GM12878 (cell line): Measurements from ENCODE around the gene ENDOV. TPM values are rescaled to one million over a fixed set of nuclear protein-coding genes. Genes with fewer than 3 reads are reported as not detected.

Experiments
- ATAC-seq: fragments of 200-7000 bp; cut with Tn5 transposase; 3 replicates; pipeline ENCODE4 v1.9.1; 2020; ENCODE audit warnings: mild to moderate bottlenecking, moderate library complexity
- BruUV-seq: library from RNA; stranded (reverse); fragments of 400-500 nt; replicated peaks from 2 replicates; lab custom pipeline; 2021; lab: Mats Ljungman, UMichigan
- CTCF ChIA-PET: fragments of 300-600 bp; sonication (Branson Sonifier 250); formaldehyde crosslinking; extraction: SDS; loops from one replicate; lab custom pipeline; 2021; ENCODE audit warnings: inconsistent platforms; lab: Yijun Ruan, JAX
- POLR2A ChIA-PET: fragments of 350-600 bp; formaldehyde crosslinking; extraction: SDS; loops from one replicate; lab custom pipeline; 2021; ENCODE audit warnings: inconsistent platforms; lab: Charles Lee
- RAD21 ChIA-PET: fragments of 300-600 bp; sonication (Branson Sonifier 250); formaldehyde crosslinking; loops from one replicate; lab custom pipeline; 2023; ENCODE audit warnings: antibody characterized with exemption; ENCODE audit not compliant: unreplicated experiment; lab: Charles Lee
- SMC1A ChIA-PET: fragments of 300-600 bp; sonication (Branson Sonifier 250); formaldehyde crosslinking; loops from one replicate; lab custom pipeline; 2023; ENCODE audit not compliant: unreplicated experiment, uncharacterized antibody; lab: Charles Lee
- DNase-seq: peaks from one replicate; pipeline ENCODE4 v3.0.0-alpha.2; 2011; ENCODE audit warnings: low read depth, low spot score
- FAIRE-seq: peaks from 3 replicates; lab custom pipeline; 2011; peaks lifted over from hg19 to GRCh38; lab: Jason Lieb, UNC
- H2AFZ ChIP-seq: 2 replicates; pipeline ENCODE4 v1.6.0; 2011; ENCODE audit warnings: low read depth, low read length, control low read depth; ENCODE audit not compliant: control insufficient read depth
- H3K27ac ChIP-seq: 2 replicates; pipeline ENCODE4 v1.5.1; 2011; ENCODE audit warnings: control low read depth; ENCODE audit not compliant: control insufficient read depth, insufficient read depth
- H3K27me3 ChIP-seq, 2 experiments: replicated peaks in 1 of 2; 2 replicates each; pipeline versions ENCODE4 v1.6.0 to v1.6.1; 2011; ENCODE audit warnings: low read length in 1 of 2; ENCODE audit not compliant: control insufficient read depth in 2 of 2, insufficient read depth in 2 of 2
- H3K36me3 ChIP-seq, 2 experiments: 2 replicates each; pipeline ENCODE4 v1.5.1; 2011; ENCODE audit warnings: low read length in 1 of 2; ENCODE audit not compliant: control insufficient read depth in 2 of 2, insufficient read depth in 2 of 2
- H3K4me1 ChIP-seq: 2 replicates; pipeline ENCODE4 v1.6.1; 2011; ENCODE audit warnings: mild to moderate bottlenecking, low read length, moderate library complexity, mixed read lengths; ENCODE audit not compliant: control insufficient read depth, insufficient read depth
- H3K4me2 ChIP-seq: 2 replicates; pipeline ENCODE4 v1.6.0; 2011; ENCODE audit warnings: control low read depth; ENCODE audit not compliant: control insufficient read depth, insufficient read depth
- H3K4me3 ChIP-seq: fragments of 200-600 bp; sonication (generic); 2 replicates; pipeline ENCODE4 v1.5.1; 2016
- H3K79me2 ChIP-seq: 2 replicates; pipeline ENCODE4 v1.6.0; 2011; ENCODE audit warnings: low read length; ENCODE audit not compliant: control insufficient read depth, insufficient read depth
- H3K9ac ChIP-seq: 2 replicates; pipeline ENCODE4 v1.8.0; 2011; ENCODE audit warnings: low read length, control low read depth, mixed read lengths; ENCODE audit not compliant: control insufficient read depth, insufficient read depth
- H3K9me3 ChIP-seq: replicated peaks from 3 replicates; pipeline ENCODE4 v1.5.1; 2011; ENCODE audit warnings: mild to moderate bottlenecking, low read length; ENCODE audit not compliant: control insufficient read depth, insufficient read depth
- H4K20me1 ChIP-seq: 2 replicates; pipeline ENCODE4 v1.6.0; 2011; ENCODE audit not compliant: control insufficient read depth, insufficient read depth
- CEBPB ChIP-seq, 2 experiments: fragments of 150-350 bp in 1 of 2; IDR thresholded peaks; 2 replicates each; pipeline ENCODE4 v1.6.1; 2012 to 2014; ENCODE audit warnings: low read depth in 2 of 2, low read length in 2 of 2, borderline replicate concordance in 1 of 2, inconsistent platforms in 1 of 2
- JUND ChIP-seq: IDR thresholded peaks from 2 replicates; pipeline ENCODE4 v1.6.1; 2012; ENCODE audit warnings: low read depth, mild to moderate bottlenecking, low read length, improper control_type of control experiment, moderate library complexity
- NR2C1 ChIP-seq: fragments of 450-650 bp; IDR thresholded peaks from 2 replicates; pipeline ENCODE4 v1.6.1; 2017; ENCODE audit warnings: antibody characterized with exemption, mild to moderate bottlenecking, moderate library complexity
- RELA ChIP-seq: fragments of 450-650 bp; IDR thresholded peaks from 2 replicates; pipeline ENCODE4 v1.8.0; 2014; ENCODE audit warnings: borderline replicate concordance; ENCODE audit not compliant: partially characterized antibody
- SMAD5 ChIP-seq: IDR thresholded peaks from 2 replicates; pipeline ENCODE4 v1.6.1; 2016; ENCODE audit warnings: antibody characterized with exemption, low read depth
- SMC3 ChIP-seq: IDR thresholded peaks from 2 replicates; pipeline ENCODE4 v1.6.1; 2011; ENCODE audit warnings: low read length, improper control_type of control experiment, borderline replicate concordance
- STAT3 ChIP-seq: IDR thresholded peaks from 2 replicates; pipeline ENCODE4 v1.6.1; 2011; ENCODE audit warnings: low read depth, low read length, improper control_type of control experiment
- WGBS: methylation state at CpG from one replicate; pipeline ENCODE4 v1.1.6; 2016; ENCODE audit warnings: low lambda C conversion rate; ENCODE audit not compliant: insufficient replicate concordance, insufficient coverage; ENCODE audit errors: missing lambda C conversion rate; 5-methylcytosine and 5-hydroxymethylcytosine counted together
- in situ Hi-C: fragments of 300-500 bp; cut with MboI; formaldehyde crosslinking; loops from 9 replicates; pipeline ENCODE4 v1.14.3; 2018; ENCODE audit warnings: mixed read lengths
- intact Hi-C: fragments of 100-400 bp; cut with micrococcal nuclease; formaldehyde crosslinking; loops from one replicate; pipeline ENCODE4 v1.14.2; 2022; ENCODE audit not compliant: unreplicated experiment
- polyA plus RNA-seq, 11 experiments: library from polyadenylated mRNA; depleted of rRNA in 4 of 11; unstranded in 6 of 11; stranded (reverse) in 5 of 11; fragments of >200 nt; fragmentation: Nextera tagmentation in 4 of 11; fragmentation: Illumina TruSeq in 1 of 11; extraction: Ambion mirVana in 4 of 11; extraction: Trizol in 1 of 11; gene quantifications; 1 replicate in 1 of 11; 2 replicates in 10 of 11; pipeline versions ENCODE4 v1.2.1 to v1.2.3, GENCODE V29; 2011 to 2016; ENCODE audit warnings: inconsistent platforms in 2 of 11, missing spikeins in 2 of 11, low read depth in 1 of 11
- total RNA-seq, 4 experiments: library from RNA; depleted of rRNA in 3 of 4; stranded (reverse); fragments of >200 nt in 3 of 4; fragmentation: Illumina TruSeq in 1 of 4; extraction: Trizol in 1 of 4; gene quantifications; 2 replicates each; pipeline versions ENCODE4 v1.2.1 to v1.2.3, GENCODE V29; 2013 to 2021
- TF ChIP-seq, protein P1 (sequence below): fragments of 150-350 bp; IDR thresholded peaks from 2 replicates; pipeline ENCODE4 v1.6.1; 2016; ENCODE audit warnings: low read depth, low read length
- TF ChIP-seq, protein P2 (sequence below): IDR thresholded peaks from 2 replicates; pipeline ENCODE4 v1.6.1; 2011; ENCODE audit warnings: borderline replicate concordance, low read depth, mild to moderate bottlenecking, moderate library complexity, mixed read lengths, low read length; ENCODE audit not compliant: insufficient read depth; ENCODE audit errors: extremely low read length

The ENDOV gene
- total and polyA plus RNA-seq, 10 of the 15 experiments (the other 5 are each of a cell fraction or from before 2014, with no cell fraction given) = 0.63 to 11.9 (median 8.1) TPM

DNA sequence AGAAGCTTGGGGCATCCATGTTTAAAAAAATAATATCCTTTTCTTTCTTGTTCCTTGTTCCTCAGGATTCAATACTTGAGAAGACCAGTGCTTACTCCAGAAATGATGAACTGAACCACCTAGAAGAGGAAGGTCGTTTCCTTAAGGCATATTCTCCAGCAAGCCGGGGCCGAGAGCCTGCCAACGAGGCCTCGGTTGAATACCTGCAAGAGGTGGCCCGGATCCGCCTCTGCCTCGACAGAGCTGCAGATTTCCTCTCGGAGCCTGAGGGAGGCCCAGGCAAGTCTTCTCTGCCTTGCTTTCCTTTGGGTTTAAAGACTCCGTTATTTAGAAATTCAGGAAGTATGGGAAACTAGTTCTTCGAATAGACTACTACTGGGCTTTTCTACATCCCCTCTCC, 42.5 kb upstream of the ENDOV start (continued):
- TF ChIP-seq, protein P1, sequence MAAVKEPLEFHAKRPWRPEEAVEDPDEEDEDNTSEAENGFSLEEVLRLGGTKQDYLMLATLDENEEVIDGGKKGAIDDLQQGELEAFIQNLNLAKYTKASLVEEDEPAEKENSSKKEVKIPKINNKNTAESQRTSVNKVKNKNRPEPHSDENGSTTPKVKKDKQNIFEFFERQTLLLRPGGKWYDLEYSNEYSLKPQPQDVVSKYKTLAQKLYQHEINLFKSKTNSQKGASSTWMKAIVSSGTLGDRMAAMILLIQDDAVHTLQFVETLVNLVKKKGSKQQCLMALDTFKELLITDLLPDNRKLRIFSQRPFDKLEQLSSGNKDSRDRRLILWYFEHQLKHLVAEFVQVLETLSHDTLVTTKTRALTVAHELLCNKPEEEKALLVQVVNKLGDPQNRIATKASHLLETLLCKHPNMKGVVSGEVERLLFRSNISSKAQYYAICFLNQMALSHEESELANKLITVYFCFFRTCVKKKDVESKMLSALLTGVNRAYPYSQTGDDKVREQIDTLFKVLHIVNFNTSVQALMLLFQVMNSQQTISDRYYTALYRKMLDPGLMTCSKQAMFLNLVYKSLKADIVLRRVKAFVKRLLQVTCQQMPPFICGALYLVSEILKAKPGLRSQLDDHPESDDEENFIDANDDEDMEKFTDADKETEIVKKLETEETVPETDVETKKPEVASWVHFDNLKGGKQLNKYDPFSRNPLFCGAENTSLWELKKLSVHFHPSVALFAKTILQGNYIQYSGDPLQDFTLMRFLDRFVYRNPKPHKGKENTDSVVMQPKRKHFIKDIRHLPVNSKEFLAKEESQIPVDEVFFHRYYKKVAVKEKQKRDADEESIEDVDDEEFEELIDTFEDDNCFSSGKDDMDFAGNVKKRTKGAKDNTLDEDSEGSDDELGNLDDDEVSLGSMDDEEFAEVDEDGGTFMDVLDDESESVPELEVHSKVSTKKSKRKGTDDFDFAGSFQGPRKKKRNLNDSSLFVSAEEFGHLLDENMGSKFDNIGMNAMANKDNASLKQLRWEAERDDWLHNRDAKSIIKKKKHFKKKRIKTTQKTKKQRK = no peak
- TF ChIP-seq JUND (no peak), STAT3 (no peak), CEBPB (IDR thresholded peaks at IDR 0.05; ENCODE audit: borderline replicate concordance in 1 of 2, low read depth in 2 of 2, low read length in 2 of 2) (no peak), RELA (no peak), SMAD5 (no peak)

DNA sequence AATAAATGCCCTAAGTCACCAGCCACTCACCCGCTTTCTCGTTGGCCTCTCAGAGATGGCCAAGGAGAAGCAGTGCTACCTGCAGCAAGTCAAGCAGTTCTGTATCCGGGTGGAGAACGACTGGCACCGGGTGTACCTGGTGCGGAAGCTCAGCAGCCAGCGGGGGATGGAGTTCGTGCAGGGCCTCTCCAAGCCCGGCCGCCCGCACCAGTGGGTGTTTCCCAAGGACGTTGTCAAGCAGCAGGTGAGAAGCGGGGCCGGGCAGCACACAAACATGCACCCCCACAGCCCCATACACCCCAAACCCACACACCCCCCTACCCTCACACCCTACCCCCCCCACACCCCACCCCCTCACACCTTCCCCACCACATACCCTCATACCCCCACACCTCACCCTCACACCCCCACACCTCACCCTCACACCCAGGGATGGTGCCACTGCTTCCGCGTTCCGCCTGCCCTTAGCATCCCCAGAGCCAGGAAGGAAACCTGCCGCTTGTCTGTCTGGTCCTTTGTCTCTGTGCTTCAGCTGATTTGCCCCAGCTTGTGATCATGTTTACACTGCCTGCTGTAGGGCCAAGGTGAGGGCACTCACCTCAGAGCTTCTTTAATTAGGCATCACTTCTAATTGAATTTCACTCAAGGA, 41.9 kb upstream of the ENDOV start:
- no peak for DNase-seq
- SMC1A ChIA-PET = no interaction called here
- H2AFZ ChIP-seq = no peak overlapping the region
- intact Hi-C loops = no loop called here
- H3K27me3 ChIP-seq = no peaks in the 10 kb centered on the region
- no peak for FAIRE-seq
- POLR2A ChIA-PET = no interaction called here
- H3K27ac ChIP-seq = no peak overlapping the region
- RAD21 ChIA-PET = no interaction called here
- no TSS peak for BruUV-seq
- H3K36me3 ChIP-seq = peaks cover 34 to 48% of the 10 kb centered on the region in 2 experiments
- CTCF ChIA-PET = interaction anchor here (1.2 kb wide), 1 partner anchor 177 kb away, joined by 3 read pairs; no protein-coding TSS in a partner anchor
- no peak overlapping the region for H3K9ac ChIP-seq
- WGBS = 97% methylated on average over 16 of the region's 18 CpGs
- TF ChIP-seq NR2C1 (no peak), SMC3 (no peak), SMAD5 (no peak)
- TF ChIP-seq, protein P2, sequence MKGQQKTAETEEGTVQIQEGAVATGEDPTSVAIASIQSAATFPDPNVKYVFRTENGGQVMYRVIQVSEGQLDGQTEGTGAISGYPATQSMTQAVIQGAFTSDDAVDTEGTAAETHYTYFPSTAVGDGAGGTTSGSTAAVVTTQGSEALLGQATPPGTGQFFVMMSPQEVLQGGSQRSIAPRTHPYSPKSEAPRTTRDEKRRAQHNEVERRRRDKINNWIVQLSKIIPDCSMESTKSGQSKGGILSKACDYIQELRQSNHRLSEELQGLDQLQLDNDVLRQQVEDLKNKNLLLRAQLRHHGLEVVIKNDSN = no peak
- TF ChIP-seq, all 136 proteins: peak for 0
- no peaks in the 10 kb centered on the region for H3K79me2 ChIP-seq
- in situ Hi-C loops = no loop called here
- H3K4me3 ChIP-seq = no peak overlapping the region
- no peaks in the 10 kb centered on the region for H4K20me1 ChIP-seq
- no peaks in the 10 kb centered on the region for H3K4me1 ChIP-seq
- no peak overlapping the region for H3K4me2 ChIP-seq
- ATAC-seq = no peak
- H3K9me3 ChIP-seq = no peaks in the 10 kb centered on the region
